GM12878 (cell line): ENCODE data around the gene SIX5. TPM values are rescaled to one million over a fixed set of nuclear protein-coding genes. Genes with fewer than 3 reads are reported as not detected.

Experiments
- ATAC-seq: fragments of 200-7000 bp; cut with Tn5 transposase; 3 replicates; pipeline ENCODE4 v1.9.1; 2020; ENCODE audit warnings: mild to moderate bottlenecking, moderate library complexity
- BruUV-seq: library from RNA; stranded (reverse); fragments of 400-500 nt; replicated peaks from 2 replicates; lab custom pipeline; 2021; lab: Mats Ljungman, UMichigan
- CTCF ChIA-PET: fragments of 300-600 bp; sonication (Branson Sonifier 250); formaldehyde crosslinking; extraction: SDS; loops from one replicate; lab custom pipeline; 2021; ENCODE audit warnings: inconsistent platforms; lab: Yijun Ruan, JAX
- POLR2A ChIA-PET: fragments of 350-600 bp; formaldehyde crosslinking; extraction: SDS; loops from one replicate; lab custom pipeline; 2021; ENCODE audit warnings: inconsistent platforms; lab: Charles Lee
- RAD21 ChIA-PET: fragments of 300-600 bp; sonication (Branson Sonifier 250); formaldehyde crosslinking; loops from one replicate; lab custom pipeline; 2023; ENCODE audit warnings: antibody characterized with exemption; ENCODE audit not compliant: unreplicated experiment; lab: Charles Lee
- SMC1A ChIA-PET: fragments of 300-600 bp; sonication (Branson Sonifier 250); formaldehyde crosslinking; loops from one replicate; lab custom pipeline; 2023; ENCODE audit not compliant: unreplicated experiment, uncharacterized antibody; lab: Charles Lee
- DNase-seq: peaks from one replicate; pipeline ENCODE4 v3.0.0-alpha.2; 2011; ENCODE audit warnings: low read depth, low spot score
- FAIRE-seq: peaks from 3 replicates; lab custom pipeline; 2011; peaks lifted over from hg19 to GRCh38; lab: Jason Lieb, UNC
- H2AFZ ChIP-seq: 2 replicates; pipeline ENCODE4 v1.6.0; 2011; ENCODE audit warnings: low read depth, low read length, control low read depth; ENCODE audit not compliant: control insufficient read depth
- H3K27ac ChIP-seq: 2 replicates; pipeline ENCODE4 v1.5.1; 2011; ENCODE audit warnings: control low read depth; ENCODE audit not compliant: control insufficient read depth, insufficient read depth
- H3K27me3 ChIP-seq, 2 experiments: replicated peaks in 1 of 2; 2 replicates each; pipeline versions ENCODE4 v1.6.0 to v1.6.1; 2011; ENCODE audit warnings: low read length in 1 of 2; ENCODE audit not compliant: control insufficient read depth in 2 of 2, insufficient read depth in 2 of 2
- H3K36me3 ChIP-seq, 2 experiments: 2 replicates each; pipeline ENCODE4 v1.5.1; 2011; ENCODE audit warnings: low read length in 1 of 2; ENCODE audit not compliant: control insufficient read depth in 2 of 2, insufficient read depth in 2 of 2
- H3K4me1 ChIP-seq: 2 replicates; pipeline ENCODE4 v1.6.1; 2011; ENCODE audit warnings: mild to moderate bottlenecking, low read length, moderate library complexity, mixed read lengths; ENCODE audit not compliant: control insufficient read depth, insufficient read depth
- H3K4me2 ChIP-seq: 2 replicates; pipeline ENCODE4 v1.6.0; 2011; ENCODE audit warnings: control low read depth; ENCODE audit not compliant: control insufficient read depth, insufficient read depth
- H3K4me3 ChIP-seq: fragments of 200-600 bp; sonication (generic); 2 replicates; pipeline ENCODE4 v1.5.1; 2016
- H3K79me2 ChIP-seq: 2 replicates; pipeline ENCODE4 v1.6.0; 2011; ENCODE audit warnings: low read length; ENCODE audit not compliant: control insufficient read depth, insufficient read depth
- H3K9ac ChIP-seq: 2 replicates; pipeline ENCODE4 v1.8.0; 2011; ENCODE audit warnings: low read length, control low read depth, mixed read lengths; ENCODE audit not compliant: control insufficient read depth, insufficient read depth
- H3K9me3 ChIP-seq: replicated peaks from 3 replicates; pipeline ENCODE4 v1.5.1; 2011; ENCODE audit warnings: mild to moderate bottlenecking, low read length; ENCODE audit not compliant: control insufficient read depth, insufficient read depth
- H4K20me1 ChIP-seq: 2 replicates; pipeline ENCODE4 v1.6.0; 2011; ENCODE audit not compliant: control insufficient read depth, insufficient read depth
- ATF7 ChIP-seq: fragments of 450-650 bp; IDR thresholded peaks from 2 replicates; pipeline ENCODE4 v1.6.1; 2016; ENCODE audit warnings: low read depth, mild to moderate bottlenecking
- DPF2 ChIP-seq: fragments of 450-650 bp; IDR thresholded peaks from 2 replicates; pipeline ENCODE4 v1.6.1; 2017; ENCODE audit warnings: mild to moderate bottlenecking
- MEF2B ChIP-seq: fragments of 450-650 bp; IDR thresholded peaks from 2 replicates; pipeline ENCODE4 v1.6.1; 2018; ENCODE audit warnings: mild to moderate bottlenecking, moderate library complexity; ENCODE audit not compliant: partially characterized antibody, poor library complexity, severe bottlenecking
- MXI1 ChIP-seq: fragments of 150-350 bp; IDR thresholded peaks from 2 replicates; pipeline ENCODE4 v1.6.1; 2011; ENCODE audit warnings: low read depth, mild to moderate bottlenecking, inconsistent platforms, low read length, improper control_type of control experiment
- NFXL1 ChIP-seq: fragments of 450-650 bp; IDR thresholded peaks from 2 replicates; pipeline ENCODE4 v1.6.1; 2017; ENCODE audit warnings: antibody characterized with exemption, mild to moderate bottlenecking, borderline replicate concordance
- PML ChIP-seq: IDR thresholded peaks from 2 replicates; pipeline ENCODE4 v1.6.1; 2012; ENCODE audit warnings: low read length, inconsistent platforms
- POLR2A ChIP-seq: IDR thresholded peaks from 2 replicates; pipeline ENCODE4 v1.6.1; 2011; ENCODE audit warnings: low read depth, mild to moderate bottlenecking, low read length
- SIX5 ChIP-seq: IDR thresholded peaks from 2 replicates; pipeline ENCODE4 v1.6.1; 2011; ENCODE audit warnings: mild to moderate bottlenecking, low read depth, low read length, moderate library complexity; ENCODE audit not compliant: severe bottlenecking
- SREBF2 ChIP-seq: IDR thresholded peaks from 2 replicates; pipeline ENCODE4 v1.6.1; 2012; ENCODE audit warnings: mild to moderate bottlenecking, low read length
- TBL1XR1 ChIP-seq: IDR thresholded peaks from 2 replicates; pipeline ENCODE4 v1.6.1; 2012; ENCODE audit warnings: low read depth, low read length, improper control_type of control experiment
- ZNF274 ChIP-seq: IDR thresholded peaks from one replicate; pipeline ENCODE4 v1.8.0; 2011; ENCODE audit not compliant: insufficient read length, insufficient read depth
- WGBS: methylation state at CpG from one replicate; pipeline ENCODE4 v1.1.6; 2016; ENCODE audit warnings: low lambda C conversion rate; ENCODE audit not compliant: insufficient replicate concordance, insufficient coverage; ENCODE audit errors: missing lambda C conversion rate; 5-methylcytosine and 5-hydroxymethylcytosine counted together
- in situ Hi-C: fragments of 300-500 bp; cut with MboI; formaldehyde crosslinking; loops from 9 replicates; pipeline ENCODE4 v1.14.3; 2018; ENCODE audit warnings: mixed read lengths
- intact Hi-C: fragments of 100-400 bp; cut with micrococcal nuclease; formaldehyde crosslinking; loops from one replicate; pipeline ENCODE4 v1.14.2; 2022; ENCODE audit not compliant: unreplicated experiment
- polyA plus RNA-seq, 11 experiments: library from polyadenylated mRNA; depleted of rRNA in 4 of 11; unstranded in 6 of 11; stranded (reverse) in 5 of 11; fragments of >200 nt; fragmentation: Nextera tagmentation in 4 of 11; fragmentation: Illumina TruSeq in 1 of 11; extraction: Ambion mirVana in 4 of 11; extraction: Trizol in 1 of 11; gene quantifications; 1 replicate in 1 of 11; 2 replicates in 10 of 11; pipeline versions ENCODE4 v1.2.1 to v1.2.3, GENCODE V29; 2011 to 2016; ENCODE audit warnings: inconsistent platforms in 2 of 11, missing spikeins in 2 of 11, low read depth in 1 of 11
- total RNA-seq, 4 experiments: library from RNA; depleted of rRNA in 3 of 4; stranded (reverse); fragments of >200 nt in 3 of 4; fragmentation: Illumina TruSeq in 1 of 4; extraction: Trizol in 1 of 4; gene quantifications; 2 replicates each; pipeline versions ENCODE4 v1.2.1 to v1.2.3, GENCODE V29; 2013 to 2021
- TF ChIP-seq, protein P1 (sequence below): IDR thresholded peaks from 2 replicates; pipeline ENCODE4 v1.6.1; 2011; ENCODE audit warnings: borderline replicate concordance, low read depth, mild to moderate bottlenecking, moderate library complexity, low read length; ENCODE audit not compliant: insufficient read depth, poor library complexity, severe bottlenecking

Gene SIX5
- total and polyA plus RNA-seq, 10 of the 15 experiments (the other 5 are each of a cell fraction or from before 2014, with no cell fraction given): 1.9 to 10.5 (median 3.0) TPM; not detected in 2

DNA sequence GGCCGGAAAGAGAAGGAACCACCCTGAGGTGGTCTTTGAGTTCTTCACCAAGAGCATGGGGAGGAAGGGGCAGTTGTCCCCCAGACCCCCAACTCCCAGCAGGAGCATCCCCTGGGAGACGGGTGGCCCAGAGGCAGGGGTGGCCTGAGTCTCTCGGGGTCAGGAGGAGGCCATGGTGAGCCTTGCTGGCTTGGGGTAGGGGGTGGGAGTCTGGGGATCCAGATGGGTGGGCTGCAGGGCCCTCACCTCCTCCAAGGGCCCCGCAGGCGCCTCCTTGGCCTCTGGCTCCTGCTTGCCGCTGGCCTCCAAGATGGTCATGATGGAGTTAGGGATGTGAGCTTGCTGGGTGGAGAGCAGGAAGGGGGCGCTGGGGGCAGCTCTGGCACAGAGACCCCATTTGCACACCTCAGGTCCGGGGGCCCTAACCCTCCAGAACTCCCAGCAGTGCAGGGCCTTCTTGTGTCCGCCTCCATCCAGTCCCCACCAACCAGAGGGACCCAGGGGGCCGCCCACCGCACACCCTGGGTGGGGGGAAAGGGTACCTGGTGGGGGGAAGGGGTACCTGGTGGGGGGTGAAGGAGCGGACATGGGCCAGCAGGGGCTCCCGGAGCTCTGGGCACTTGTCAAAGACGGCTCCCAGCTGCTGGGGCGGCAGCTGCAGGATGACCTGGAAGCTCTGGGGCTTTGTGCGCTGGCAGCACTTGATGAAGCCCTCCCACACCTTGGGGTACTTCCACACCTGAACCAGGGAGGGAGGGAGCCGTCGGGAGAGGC, 47.4 kb upstream of the SIX5 start:
- Histone ChIP-seq H3K27me3 (no peaks in the 10 kb centered on the region), H3K27ac (no peak overlapping the region), H3K4me2 (no peak overlapping the region), H4K20me1 (no peaks in the 10 kb centered on the region), H3K79me2 (no peaks in the 10 kb centered on the region), H3K9ac (no peak overlapping the region), H3K4me1 (no peaks in the 10 kb centered on the region), H3K9me3 (no peaks in the 10 kb centered on the region), H2AFZ (no peak overlapping the region), H3K36me3 (peaks cover 1 to 4% of the 10 kb centered on the region in 2 experiments; a peak in 3 of 4 replicates), H3K4me3 (no peak overlapping the region)
- ChIA-PET POLR2A (interaction anchor here (0.6 to 1.9 kb wide), 4 partner anchors 18 to 65 kb away, joined by 3 to 8 read pairs (median 4); partner anchors contain the start of gene SYMPK), RAD21 (interaction anchor here (0.7 to 1.9 kb wide), 10 partner anchors 7 to 200 kb away, joined by 3 to 14 read pairs (median 6); partner anchors contain the start of genes CCDC61, FOXA3, IRF2BP1 and MYPOP), SMC1A (interaction anchor here (0.6 to 1.8 kb wide), 5 partner anchors 17 to 200 kb away, joined by 3 to 9 read pairs (median 5); partner anchors contain the start of gene SYMPK), CTCF (interaction anchor here (0.5 to 2.4 kb wide), 39 partner anchors 9 to 525 kb away, joined by 3 to 28 read pairs (median 5); partner anchors contain the start of genes CCDC61, DMWD, FBXO46 and FOXA3)
- 63% methylated on average over 11 of the region's 18 CpGs for whole genome bisulfite sequencing
- TF ChIP-seq POLR2A (peak; percentile 12; the same call in 1 of the 2 replicates), MXI1 (no peak)
- no TSS peak for BruUV-seq
- ATAC-seq (no peak), DNase-seq (no peak), FAIRE-seq (no peak)
- intact Hi-C loops (loop anchor here (1.0 to 10.0 kb wide), 3 partner anchors 67 to 178 kb away; partner anchors contain the start of genes CCDC61 and MYPOP), in situ Hi-C loops (no loop called here)

DNA sequence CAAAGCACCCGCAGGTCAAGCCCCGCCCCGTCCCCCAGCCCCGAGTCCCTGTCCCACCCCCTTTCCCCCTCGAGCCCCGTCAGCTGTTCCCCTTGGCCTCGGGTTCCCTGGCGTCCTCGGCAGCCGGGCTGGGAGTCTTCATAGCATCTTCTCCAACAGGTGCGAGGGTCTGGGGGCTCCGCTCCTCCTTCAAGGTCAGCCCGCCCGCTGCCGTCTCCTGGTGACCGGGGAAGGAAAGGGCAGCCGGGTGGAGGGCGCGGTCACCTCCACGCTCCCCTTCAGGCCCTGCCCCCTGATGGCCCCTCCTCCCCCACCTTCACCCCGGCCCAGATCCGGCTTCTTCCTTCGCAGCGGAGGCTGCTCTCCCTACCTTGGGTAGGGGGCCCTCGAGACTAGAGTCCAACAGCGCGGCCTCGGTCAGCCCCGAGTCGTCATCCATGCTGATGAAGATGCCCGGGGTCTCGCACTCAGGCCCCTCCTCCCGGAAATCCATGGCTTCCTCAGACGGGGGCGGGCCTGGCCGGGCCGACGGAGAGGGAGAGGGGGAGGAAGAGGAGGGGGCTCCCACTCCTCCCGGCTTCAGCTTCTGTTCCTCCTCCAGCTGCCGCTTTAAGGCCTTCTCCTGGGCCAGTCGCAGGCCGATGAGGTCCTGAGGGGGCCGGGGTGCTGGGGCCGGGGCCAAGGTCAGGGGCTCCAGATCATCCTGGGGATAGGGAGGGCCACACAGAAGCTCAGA, 46.6 kb upstream of the SIX5 start:
- no TSS peak for BruUV-seq
- ATAC-seq (no peak), FAIRE-seq (no peak), DNase-seq (no peak)
- Histone ChIP-seq H2AFZ (no peak overlapping the region), H3K9ac (no peak overlapping the region), H4K20me1 (no peaks in the 10 kb centered on the region), H3K4me3 (no peak overlapping the region), H3K4me2 (no peak overlapping the region), H3K27me3 (no peaks in the 10 kb centered on the region), H3K79me2 (no peaks in the 10 kb centered on the region), H3K27ac (no peak overlapping the region), H3K9me3 (no peaks in the 10 kb centered on the region), H3K4me1 (no peaks in the 10 kb centered on the region; the same call in 1 of the 2 replicates), H3K36me3 (peaks cover 0 to 4% of the 10 kb centered on the region in 2 experiments; a peak in 1 of 4 replicates)
- in situ Hi-C loops (no loop called here), intact Hi-C loops (loop anchor here (5.0 to 10.0 kb wide), 2 partner anchors 87 to 179 kb away; partner anchors contain the start of genes CCDC61 and MYPOP)
- ChIA-PET POLR2A (no interaction called here), CTCF (interaction anchor here (1.1 to 2.4 kb wide), 7 partner anchors 8 to 123 kb away, joined by 4 to 13 read pairs (median 7); partner anchors contain the start of genes QPCTL, SIX5 and SNRPD2), SMC1A (no interaction called here), RAD21 (no interaction called here)
- WGBS: 80% methylated on average over 22 of the region's 44 CpGs
- TF ChIP-seq ZNF274: no peak
- TF ChIP-seq TBL1XR1: no peak
- TF ChIP-seq SIX5: no peak
- no peak for TF ChIP-seq SREBF2
- TF ChIP-seq, protein P1, sequence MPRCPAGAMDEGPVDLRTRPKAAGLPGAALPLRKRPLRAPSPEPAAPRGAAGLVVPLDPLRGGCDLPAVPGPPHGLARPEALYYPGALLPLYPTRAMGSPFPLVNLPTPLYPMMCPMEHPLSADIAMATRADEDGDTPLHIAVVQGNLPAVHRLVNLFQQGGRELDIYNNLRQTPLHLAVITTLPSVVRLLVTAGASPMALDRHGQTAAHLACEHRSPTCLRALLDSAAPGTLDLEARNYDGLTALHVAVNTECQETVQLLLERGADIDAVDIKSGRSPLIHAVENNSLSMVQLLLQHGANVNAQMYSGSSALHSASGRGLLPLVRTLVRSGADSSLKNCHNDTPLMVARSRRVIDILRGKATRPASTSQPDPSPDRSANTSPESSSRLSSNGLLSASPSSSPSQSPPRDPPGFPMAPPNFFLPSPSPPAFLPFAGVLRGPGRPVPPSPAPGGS: no peak
- no peak for TF ChIP-seq NFXL1
- TF ChIP-seq MEF2B: no peak
- TF ChIP-seq ATF7: no peak
- no peak for TF ChIP-seq PML
- TF ChIP-seq DPF2: no peak
